Smooth muscle cell (in vitro differentiated cells): ENCODE measurements around the gene KLC4. TPM values are rescaled to one million over a fixed set of nuclear protein-coding genes. Genes with fewer than 3 reads are reported as not detected.

Experiments used
- DNase-seq: peaks from one replicate; lab custom pipeline; 2025; ENCODE audit not compliant: unreplicated experiment; lab: John Stamatoyannopoulos, UW
- H2AFZ ChIP-seq: fragments of 200-600 bp; sonication (generic); 2 replicates; pipeline ENCODE4 v1.6.0; 2016; ENCODE audit warnings: antibody characterized with exemption, low read depth, mild to moderate bottlenecking
- H3F3A ChIP-seq: fragments of 200-600 bp; sonication (generic); 2 replicates; pipeline ENCODE4 v1.6.0; 2017; ENCODE audit warnings: antibody characterized with exemption, low read depth
- H3K27ac ChIP-seq: fragments of 200-600 bp; sonication (generic); 2 replicates; pipeline ENCODE4 v1.5.1; 2016; ENCODE audit warnings: low read depth, mild to moderate bottlenecking
- H3K27me3 ChIP-seq: fragments of 200-600 bp; sonication (generic); 2 replicates; pipeline ENCODE4 v1.6.1; 2016; ENCODE audit warnings: low read depth, mild to moderate bottlenecking
- H3K36me3 ChIP-seq: fragments of 200-600 bp; sonication (generic); 2 replicates; pipeline ENCODE4 v1.5.1; 2016; ENCODE audit warnings: low read depth
- H3K4me1 ChIP-seq: fragments of 200-600 bp; sonication (generic); 2 replicates; pipeline ENCODE4 v1.5.1; 2016; ENCODE audit warnings: low read depth
- H3K4me2 ChIP-seq: fragments of 200-600 bp; sonication (generic); 2 replicates; pipeline ENCODE4 v1.6.0; 2016; ENCODE audit warnings: mild to moderate bottlenecking
- H3K4me3 ChIP-seq: fragments of 200-600 bp; sonication (generic); 2 replicates; pipeline ENCODE4 v1.5.1; 2016; ENCODE audit warnings: mild to moderate bottlenecking
- H3K79me2 ChIP-seq: fragments of 200-600 bp; sonication (generic); 2 replicates; pipeline ENCODE4 v1.6.0; 2016; ENCODE audit warnings: low read depth, mild to moderate bottlenecking
- H3K9ac ChIP-seq: fragments of 200-600 bp; sonication (generic); 2 replicates; pipeline ENCODE4 v1.6.0; 2016; ENCODE audit warnings: low read depth
- H3K9me3 ChIP-seq: fragments of 200-600 bp; sonication (generic); replicated peaks from 2 replicates; pipeline ENCODE4 v1.5.1; 2016; ENCODE audit warnings: low read depth
- H4K20me1 ChIP-seq: fragments of 200-600 bp; sonication (generic); 2 replicates; pipeline ENCODE4 v1.6.0; 2016; ENCODE audit warnings: low read depth
- WGBS: methylation state at CpG from one replicate; pipeline ENCODE4 v1.1.7; 2016; ENCODE audit warnings: low lambda C conversion rate; 5-methylcytosine and 5-hydroxymethylcytosine counted together
- polyA plus RNA-seq: library from polyadenylated mRNA; unstranded; fragments of >200 nt; fragmentation: Nextera tagmentation; extraction: Ambion mirVana; gene quantifications from 2 replicates; pipeline ENCODE4 v1.2.1, GENCODE V29; 2016
- total RNA-seq: library from RNA; depleted of rRNA; stranded (reverse); fragments of >200 nt; gene quantifications from 2 replicates; pipeline ENCODE4 v1.2.3, GENCODE V29; 2014
- TF ChIP-seq, protein P1 (sequence below): fragments of 200-600 bp; sonication (generic); IDR thresholded peaks from 2 replicates; pipeline ENCODE4 v1.5.1; 2017; ENCODE audit warnings: borderline replicate concordance, mild to moderate bottlenecking, antibody characterized with exemption; ENCODE audit not compliant: insufficient read depth, poor library complexity, severe bottlenecking

KLC4 gene
- total and polyA plus RNA-seq, 2 experiments from 2014 or later = 20.0 to 25.7 TPM

DNA sequence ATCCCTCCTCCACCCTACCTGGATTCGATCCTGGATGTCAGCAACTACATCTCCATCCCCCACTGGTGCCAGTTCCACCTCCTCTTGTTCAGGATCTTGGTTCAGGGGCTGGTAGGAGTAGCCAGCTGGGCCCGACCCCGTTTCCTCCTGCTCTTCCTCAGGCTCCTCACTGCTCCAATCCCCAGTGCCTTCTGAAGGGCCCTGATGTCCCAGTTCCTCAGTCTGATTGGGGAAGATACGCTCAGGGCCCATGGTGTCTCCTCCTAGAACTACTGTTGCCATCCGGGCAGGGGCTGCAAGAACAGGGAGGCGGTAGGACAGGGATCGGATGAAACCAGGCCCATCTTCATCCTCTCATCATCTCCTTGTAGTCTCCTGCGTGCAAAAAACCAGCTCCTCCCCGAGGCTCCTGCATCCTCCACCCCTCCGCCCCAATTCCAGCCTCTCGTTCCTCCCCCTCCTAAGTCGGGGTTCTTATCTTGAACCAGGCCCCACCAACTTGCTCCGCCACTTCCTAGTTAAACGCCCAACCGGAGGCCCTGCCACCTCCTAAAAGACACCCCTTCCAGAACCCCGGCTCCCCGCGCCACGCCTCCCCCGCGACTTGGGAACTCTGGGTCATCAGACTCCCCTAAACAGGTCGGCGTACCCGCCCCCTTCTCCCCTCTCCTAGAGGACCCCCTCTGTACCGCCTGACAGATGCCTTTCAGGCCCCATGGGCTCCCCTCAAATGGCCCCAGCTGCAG is 46.2 kb upstream of the KLC4 start:
- peaks cover 48% of the 10 kb centered on the region for H3K79me2 ChIP-seq
- H3F3A ChIP-seq = no peaks in the 10 kb centered on the region
- H3K27me3 ChIP-seq = no peaks in the 10 kb centered on the region
- H2AFZ ChIP-seq = peak overlapping the region; percentile 59
- H3K4me3 ChIP-seq = peak overlapping the region; percentile 72
- DNase-seq = no peak
- peaks cover 20% of the 10 kb centered on the region for H4K20me1 ChIP-seq
- peak overlapping the region; percentile 90 for H3K4me2 ChIP-seq
- 24% methylated on average over 9 of the region's 25 CpGs for WGBS
- H3K36me3 ChIP-seq = no peaks in the 10 kb centered on the region
- no peaks in the 10 kb centered on the region for H3K9me3 ChIP-seq
- TF ChIP-seq, protein P1, sequence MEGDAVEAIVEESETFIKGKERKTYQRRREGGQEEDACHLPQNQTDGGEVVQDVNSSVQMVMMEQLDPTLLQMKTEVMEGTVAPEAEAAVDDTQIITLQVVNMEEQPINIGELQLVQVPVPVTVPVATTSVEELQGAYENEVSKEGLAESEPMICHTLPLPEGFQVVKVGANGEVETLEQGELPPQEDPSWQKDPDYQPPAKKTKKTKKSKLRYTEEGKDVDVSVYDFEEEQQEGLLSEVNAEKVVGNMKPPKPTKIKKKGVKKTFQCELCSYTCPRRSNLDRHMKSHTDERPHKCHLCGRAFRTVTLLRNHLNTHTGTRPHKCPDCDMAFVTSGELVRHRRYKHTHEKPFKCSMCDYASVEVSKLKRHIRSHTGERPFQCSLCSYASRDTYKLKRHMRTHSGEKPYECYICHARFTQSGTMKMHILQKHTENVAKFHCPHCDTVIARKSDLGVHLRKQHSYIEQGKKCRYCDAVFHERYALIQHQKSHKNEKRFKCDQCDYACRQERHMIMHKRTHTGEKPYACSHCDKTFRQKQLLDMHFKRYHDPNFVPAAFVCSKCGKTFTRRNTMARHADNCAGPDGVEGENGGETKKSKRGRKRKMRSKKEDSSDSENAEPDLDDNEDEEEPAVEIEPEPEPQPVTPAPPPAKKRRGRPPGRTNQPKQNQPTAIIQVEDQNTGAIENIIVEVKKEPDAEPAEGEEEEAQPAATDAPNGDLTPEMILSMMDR = no peak
- H3K27ac ChIP-seq = peak overlapping the region; percentile 7
- peak overlapping the region; percentile 67 for H3K9ac ChIP-seq
- peaks cover 6% of the 10 kb centered on the region for H3K4me1 ChIP-seq

DNA sequence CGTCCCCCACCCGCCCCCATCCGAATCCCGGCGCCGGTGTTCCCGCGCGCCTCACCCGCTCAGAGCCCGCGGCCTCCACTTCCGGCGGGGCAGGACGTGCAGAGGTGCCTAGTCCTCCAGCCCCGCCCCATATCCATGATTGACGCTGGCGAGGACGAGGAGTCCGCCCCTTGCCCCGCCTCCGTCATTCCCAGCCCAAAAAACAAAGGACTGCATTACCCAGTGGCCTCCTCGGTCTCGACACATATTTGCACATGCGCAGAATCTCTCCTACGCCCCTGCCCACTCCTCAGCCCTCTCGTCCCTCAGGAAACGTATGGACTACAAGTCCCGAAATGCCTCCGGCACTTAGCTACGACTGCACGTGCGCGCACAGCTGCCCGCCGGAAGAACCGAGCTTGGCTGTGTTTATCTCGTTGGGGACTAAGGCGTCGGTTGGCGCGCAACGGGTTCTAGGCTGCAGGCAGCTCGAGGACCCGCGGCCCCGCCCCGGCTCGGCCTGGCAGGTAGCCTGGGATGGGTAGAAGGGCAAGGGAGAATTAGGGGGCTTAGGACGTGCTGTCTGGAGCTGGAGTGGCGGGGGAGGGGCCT is 45.5 kb upstream of the KLC4 start, which contains the start of the genes KLHDC3 and MEA1:
Gene KLHDC3, plus strand, starts transcription at position 407 of the 591 bp plus-strand sequence. CDS start 2,944 bp downstream, outside the sequence.
Gene MEA1, minus strand, starts transcription at position 104 of the 591 bp plus-strand sequence. CDS start 133 bp downstream, outside the sequence.
- peaks cover 6% of the 10 kb centered on the region for H3K4me1 ChIP-seq
- peak; percentile 93 for DNase-seq
- no peaks in the 10 kb centered on the region for H3K9me3 ChIP-seq
- peak within 1 kb of the TSS; percentile 69 for H3K9ac ChIP-seq
- TF ChIP-seq, protein P1 = no peak
- peak within 1 kb of the TSS; percentile 59 for H2AFZ ChIP-seq
- H3K79me2 ChIP-seq = peaks cover 51% of the 10 kb centered on the region
- H4K20me1 ChIP-seq = peaks cover 20% of the 10 kb centered on the region
- H3K4me2 ChIP-seq = peak within 1 kb of the TSS; percentile 95
- WGBS = under 1% methylated on average over 50 of the region's 51 CpGs
- H3K27ac ChIP-seq = peak within 1 kb of the TSS; percentile 47
- H3K4me3 ChIP-seq = peak within 1 kb of the TSS; percentile 72
- no peaks in the 10 kb centered on the region for H3K36me3 ChIP-seq
- H3F3A ChIP-seq = peaks cover 3% of the 10 kb centered on the region
- H3K27me3 ChIP-seq = no peaks in the 10 kb centered on the region

DNA sequence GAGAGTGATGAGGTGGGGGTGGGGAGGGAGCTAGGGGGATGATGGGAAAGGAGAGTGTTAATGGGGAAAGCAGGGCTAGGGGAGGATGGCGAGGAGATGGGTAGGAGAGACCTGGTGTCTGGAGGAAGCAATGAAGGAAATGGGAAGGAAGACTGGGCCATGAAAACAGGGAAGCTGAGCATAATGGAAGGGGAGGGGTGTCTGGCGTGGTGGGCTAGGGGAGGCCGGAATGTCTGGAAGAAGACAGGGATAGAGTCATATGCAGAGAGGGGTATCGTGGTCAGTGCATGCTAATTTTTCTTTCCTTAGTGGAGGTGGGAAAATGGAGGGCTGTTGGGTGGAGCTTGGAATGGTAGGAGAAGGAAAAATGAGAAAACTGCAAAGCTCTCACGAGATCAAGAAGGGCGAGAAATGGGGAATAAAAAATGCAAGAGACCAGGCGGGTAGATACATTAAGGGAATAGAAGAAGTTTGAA is 45.0 kb upstream of the KLC4 start:
- peak overlapping the region; percentile 47 for H3K27ac ChIP-seq
- DNase-seq = no peak
- peaks cover 51% of the 10 kb centered on the region for H3K79me2 ChIP-seq
- WGBS = 8% methylated on average over 7 of the region's 7 CpGs
- H3K9me3 ChIP-seq = no peaks in the 10 kb centered on the region
- no peaks in the 10 kb centered on the region for H3K27me3 ChIP-seq
- H3F3A ChIP-seq = peaks cover 8% of the 10 kb centered on the region
- TF ChIP-seq, protein P1 = no peak
- no peak overlapping the region for H2AFZ ChIP-seq
- peak overlapping the region; percentile 69 for H3K9ac ChIP-seq
- H4K20me1 ChIP-seq = peaks cover 20% of the 10 kb centered on the region
- peaks cover 6% of the 10 kb centered on the region for H3K4me1 ChIP-seq
- H3K4me3 ChIP-seq = peak overlapping the region; percentile 72
- peak overlapping the region; percentile 95 for H3K4me2 ChIP-seq
- H3K36me3 ChIP-seq = no peaks in the 10 kb centered on the region
